SK-N-SH treated with all-trans-retinoic acid at 6 μM for 48 hours (cell line): Measurements from ENCODE around the gene PPFIA4.

ENCODE experiments used
- ATAC-seq: fragments of 200-7000 bp; cut with Tn5 transposase; 3 replicates; pipeline ENCODE4 v1.9.1; 2020; ENCODE audit warnings: mild to moderate bottlenecking, moderate library complexity
- ARNTL ChIP-seq: fragments of 450-650 bp; formaldehyde crosslinking; IDR thresholded peaks from 2 replicates; pipeline ENCODE4 v1.5.0; 2020; ENCODE audit warnings: low read depth, mild to moderate bottlenecking, moderate library complexity, borderline replicate concordance
- BACH2 ChIP-seq: fragments of 250-450 bp; sonication (Bioruptor Pico); IDR thresholded peaks from 2 replicates; pipeline ENCODE4 v1.9.0; 2021; ENCODE audit warnings: mild to moderate bottlenecking, borderline replicate concordance
- CSDC2 ChIP-seq: fragments of 250-450 bp; sonication (Bioruptor Pico); IDR thresholded peaks from 2 replicates; pipeline ENCODE4 v1.5.0; 2020; ENCODE audit warnings: mild to moderate bottlenecking, moderate library complexity
- ESRRG ChIP-seq: fragments of 250-450 bp; sonication (Bioruptor Pico); IDR thresholded peaks from 2 replicates; pipeline ENCODE4 v1.6.1; 2021; ENCODE audit warnings: mild to moderate bottlenecking
- GLIS3 ChIP-seq: fragments of 250-450 bp; sonication (Bioruptor Pico); IDR thresholded peaks from 2 replicates; pipeline ENCODE4 v1.5.0; 2020; ENCODE audit warnings: mild to moderate bottlenecking, moderate library complexity
- OSR1 ChIP-seq: fragments of 250-450 bp; sonication (Bioruptor Pico); IDR thresholded peaks from 2 replicates; pipeline ENCODE4 v1.8.0; 2022; ENCODE audit warnings: moderate library complexity, mild to moderate bottlenecking, inconsistent platforms
- PPARA ChIP-seq: fragments of 250-450 bp; sonication (Bioruptor Pico); IDR thresholded peaks from 2 replicates; pipeline ENCODE4 v1.5.0; 2020; ENCODE audit warnings: mild to moderate bottlenecking, borderline replicate concordance
- SNAI2 ChIP-seq: fragments of 250-450 bp; sonication (Bioruptor Pico); IDR thresholded peaks from 2 replicates; pipeline ENCODE4 v1.5.0; 2020; ENCODE audit warnings: mild to moderate bottlenecking, moderate library complexity
- TCF4 ChIP-seq: fragments of 250-450 bp; sonication (Bioruptor Pico); IDR thresholded peaks from 2 replicates; pipeline ENCODE4 v1.8.0; 2021; ENCODE audit warnings: mild to moderate bottlenecking, moderate library complexity, borderline replicate concordance
- TOX ChIP-seq: fragments of 250-450 bp; sonication (Bioruptor Pico); IDR thresholded peaks from 2 replicates; pipeline ENCODE4 v1.8.0; 2021; ENCODE audit warnings: mild to moderate bottlenecking, moderate library complexity, borderline replicate concordance
- ZC3H10 ChIP-seq: fragments of 250-450 bp; sonication (Bioruptor Pico); IDR thresholded peaks from 2 replicates; pipeline ENCODE4 v1.5.1; 2021; ENCODE audit warnings: mild to moderate bottlenecking, moderate library complexity
- ZFP3 ChIP-seq: fragments of 250-450 bp; sonication (Bioruptor Pico); IDR thresholded peaks from 2 replicates; pipeline ENCODE4 v1.5.0; 2020; ENCODE audit warnings: mild to moderate bottlenecking, moderate library complexity
- ZFP30 ChIP-seq: fragments of 450-650 bp; formaldehyde crosslinking; IDR thresholded peaks from 2 replicates; pipeline ENCODE4 v1.5.0; 2022; ENCODE audit warnings: mild to moderate bottlenecking, moderate library complexity
- ZNF565 ChIP-seq: fragments of 450-650 bp; formaldehyde crosslinking; conservative IDR thresholded peaks from 2 replicates; pipeline ENCODE4 v1.5.0; 2020; ENCODE audit warnings: low read depth, mild to moderate bottlenecking, moderate library complexity
- ZNF70 ChIP-seq: fragments of 450-650 bp; formaldehyde crosslinking; IDR thresholded peaks from 2 replicates; pipeline ENCODE4 v1.5.0; 2020; ENCODE audit warnings: mild to moderate bottlenecking, moderate library complexity
- ZNF8 ChIP-seq: fragments of 450-650 bp; formaldehyde crosslinking; IDR thresholded peaks from 2 replicates; pipeline ENCODE4 v1.5.0; 2020; ENCODE audit warnings: mild to moderate bottlenecking, moderate library complexity
- TF ChIP-seq, protein P1 (sequence below): fragments of 250-450 bp; sonication (Bioruptor Pico); IDR thresholded peaks from 2 replicates; pipeline ENCODE4 v1.5.1; 2020; ENCODE audit warnings: low read depth, mild to moderate bottlenecking, moderate library complexity
- TF ChIP-seq, protein P2 (sequence below): fragments of 250-450 bp; sonication (Bioruptor Pico); IDR thresholded peaks from 2 replicates; pipeline ENCODE4 v1.8.0; 2020; ENCODE audit warnings: mild to moderate bottlenecking, moderate library complexity, borderline replicate concordance
- TF ChIP-seq, protein P3 (sequence below): fragments of 250-450 bp; sonication (Bioruptor Pico); IDR thresholded peaks from 2 replicates; pipeline ENCODE4 v1.8.0; 2021; ENCODE audit warnings: low read depth, mild to moderate bottlenecking, moderate library complexity, borderline replicate concordance
- TF ChIP-seq, protein P4 (sequence below): fragments of 250-450 bp; sonication (Bioruptor Pico); IDR thresholded peaks from 2 replicates; pipeline ENCODE4 v1.5.1; 2021; ENCODE audit warnings: mild to moderate bottlenecking, moderate library complexity
- TF ChIP-seq, protein P5 (sequence below): fragments of 250-450 bp; sonication (Bioruptor Pico); IDR thresholded peaks from 2 replicates; pipeline ENCODE4 v1.5.0; 2020; ENCODE audit warnings: mild to moderate bottlenecking, moderate library complexity

Gene PPFIA4

DNA sequence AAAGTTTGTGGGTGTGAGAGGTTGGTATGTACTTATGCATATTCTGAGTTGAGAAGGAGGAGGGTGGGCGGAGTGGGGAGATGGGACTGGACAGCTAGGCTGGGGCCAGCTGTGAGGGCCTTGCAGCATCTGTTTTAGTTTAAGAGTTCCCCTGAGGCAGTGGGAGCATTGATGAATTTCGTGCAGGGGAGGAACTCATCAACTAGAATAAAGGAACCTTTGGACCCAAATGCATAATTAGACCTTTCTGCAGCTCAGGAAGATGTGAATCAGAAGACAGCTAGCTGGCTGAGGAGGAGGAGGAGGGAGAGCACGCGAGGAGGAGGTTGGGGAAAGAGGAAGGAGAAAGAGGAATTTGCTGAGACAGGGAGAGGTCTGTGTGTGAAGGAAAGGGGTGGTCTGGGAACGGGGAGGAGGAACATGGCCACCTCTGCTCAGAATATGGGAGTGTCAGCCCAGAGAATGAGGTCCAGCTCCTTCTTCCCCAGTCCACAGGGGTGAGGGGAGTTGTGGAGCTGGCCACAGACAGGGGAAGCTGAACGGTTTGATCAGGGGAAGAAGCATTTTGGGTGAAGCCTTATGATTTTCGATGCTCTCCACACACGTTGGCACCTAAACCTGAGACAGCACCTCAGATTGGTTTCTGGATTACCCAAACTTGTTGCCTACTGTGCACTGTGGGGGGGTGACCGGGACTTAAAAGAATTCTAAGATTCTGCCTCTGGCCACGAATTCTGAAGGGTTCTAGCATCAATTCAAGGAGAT is 31.8 kb downstream of the PPFIA4 start:
- peak; percentile 67 for ATAC-seq
- peak; percentile 58; the same call in 1 of the 2 replicates for TF ChIP-seq TCF4 (CRISPR knock-in tag)
- no peak for TF ChIP-seq CSDC2
- no peak for TF ChIP-seq TOX
- TF ChIP-seq ZFP3 (CRISPR knock-in tag): no peak
- TF ChIP-seq, protein P1, sequence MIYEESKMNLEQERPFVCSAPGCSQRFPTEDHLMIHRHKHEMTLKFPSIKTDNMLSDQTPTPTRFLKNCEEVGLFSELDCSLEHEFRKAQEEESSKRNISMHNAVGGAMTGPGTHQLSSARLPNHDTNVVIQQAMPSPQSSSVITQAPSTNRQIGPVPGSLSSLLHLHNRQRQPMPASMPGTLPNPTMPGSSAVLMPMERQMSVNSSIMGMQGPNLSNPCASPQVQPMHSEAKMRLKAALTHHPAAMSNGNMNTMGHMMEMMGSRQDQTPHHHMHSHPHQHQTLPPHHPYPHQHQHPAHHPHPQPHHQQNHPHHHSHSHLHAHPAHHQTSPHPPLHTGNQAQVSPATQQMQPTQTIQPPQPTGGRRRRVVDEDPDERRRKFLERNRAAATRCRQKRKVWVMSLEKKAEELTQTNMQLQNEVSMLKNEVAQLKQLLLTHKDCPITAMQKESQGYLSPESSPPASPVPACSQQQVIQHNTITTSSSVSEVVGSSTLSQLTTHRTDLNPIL (CRISPR knock-in tag): no peak
- TF ChIP-seq, protein P2, sequence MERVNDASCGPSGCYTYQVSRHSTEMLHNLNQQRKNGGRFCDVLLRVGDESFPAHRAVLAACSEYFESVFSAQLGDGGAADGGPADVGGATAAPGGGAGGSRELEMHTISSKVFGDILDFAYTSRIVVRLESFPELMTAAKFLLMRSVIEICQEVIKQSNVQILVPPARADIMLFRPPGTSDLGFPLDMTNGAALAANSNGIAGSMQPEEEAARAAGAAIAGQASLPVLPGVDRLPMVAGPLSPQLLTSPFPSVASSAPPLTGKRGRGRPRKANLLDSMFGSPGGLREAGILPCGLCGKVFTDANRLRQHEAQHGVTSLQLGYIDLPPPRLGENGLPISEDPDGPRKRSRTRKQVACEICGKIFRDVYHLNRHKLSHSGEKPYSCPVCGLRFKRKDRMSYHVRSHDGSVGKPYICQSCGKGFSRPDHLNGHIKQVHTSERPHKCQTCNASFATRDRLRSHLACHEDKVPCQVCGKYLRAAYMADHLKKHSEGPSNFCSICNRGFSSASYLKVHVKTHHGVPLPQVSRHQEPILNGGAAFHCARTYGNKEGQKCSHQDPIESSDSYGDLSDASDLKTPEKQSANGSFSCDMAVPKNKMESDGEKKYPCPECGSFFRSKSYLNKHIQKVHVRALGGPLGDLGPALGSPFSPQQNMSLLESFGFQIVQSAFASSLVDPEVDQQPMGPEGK (CRISPR knock-in tag): no peak
- TF ChIP-seq, protein P3, sequence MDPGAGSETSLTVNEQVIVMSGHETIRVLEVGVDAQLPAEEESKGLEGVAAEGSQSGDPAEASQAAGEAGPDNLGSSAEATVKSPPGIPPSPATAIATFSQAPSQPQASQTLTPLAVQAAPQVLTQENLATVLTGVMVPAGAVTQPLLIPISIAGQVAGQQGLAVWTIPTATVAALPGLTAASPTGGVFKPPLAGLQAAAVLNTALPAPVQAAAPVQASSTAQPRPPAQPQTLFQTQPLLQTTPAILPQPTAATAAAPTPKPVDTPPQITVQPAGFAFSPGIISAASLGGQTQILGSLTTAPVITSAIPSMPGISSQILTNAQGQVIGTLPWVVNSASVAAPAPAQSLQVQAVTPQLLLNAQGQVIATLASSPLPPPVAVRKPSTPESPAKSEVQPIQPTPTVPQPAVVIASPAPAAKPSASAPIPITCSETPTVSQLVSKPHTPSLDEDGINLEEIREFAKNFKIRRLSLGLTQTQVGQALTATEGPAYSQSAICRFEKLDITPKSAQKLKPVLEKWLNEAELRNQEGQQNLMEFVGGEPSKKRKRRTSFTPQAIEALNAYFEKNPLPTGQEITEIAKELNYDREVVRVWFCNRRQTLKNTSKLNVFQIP: no peak
- TF ChIP-seq PPARA (CRISPR knock-in tag): no peak
- no peak for TF ChIP-seq OSR1 (CRISPR knock-in tag)

DNA sequence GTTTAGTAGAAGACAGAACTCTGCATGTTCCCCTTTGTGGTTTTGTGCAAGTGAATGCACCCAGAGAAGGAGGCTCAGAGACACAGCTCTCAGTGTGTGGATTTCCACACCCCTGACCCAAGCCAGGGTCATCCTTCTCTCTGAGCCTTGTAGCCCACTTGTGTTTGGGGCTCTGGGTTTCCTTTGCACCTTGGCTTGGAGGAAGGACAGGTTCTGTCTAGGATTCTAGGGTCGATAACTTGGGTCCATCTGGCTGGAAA is 32.3 kb downstream of the PPFIA4 start:
- no peak for ATAC-seq
- no peak for TF ChIP-seq ZNF70 (CRISPR knock-in tag)
- TF ChIP-seq TCF4 (CRISPR knock-in tag): no peak
- no peak for TF ChIP-seq ZFP30 (CRISPR knock-in tag)
- no peak for TF ChIP-seq ZNF8 (CRISPR knock-in tag)
- TF ChIP-seq, protein P4, sequence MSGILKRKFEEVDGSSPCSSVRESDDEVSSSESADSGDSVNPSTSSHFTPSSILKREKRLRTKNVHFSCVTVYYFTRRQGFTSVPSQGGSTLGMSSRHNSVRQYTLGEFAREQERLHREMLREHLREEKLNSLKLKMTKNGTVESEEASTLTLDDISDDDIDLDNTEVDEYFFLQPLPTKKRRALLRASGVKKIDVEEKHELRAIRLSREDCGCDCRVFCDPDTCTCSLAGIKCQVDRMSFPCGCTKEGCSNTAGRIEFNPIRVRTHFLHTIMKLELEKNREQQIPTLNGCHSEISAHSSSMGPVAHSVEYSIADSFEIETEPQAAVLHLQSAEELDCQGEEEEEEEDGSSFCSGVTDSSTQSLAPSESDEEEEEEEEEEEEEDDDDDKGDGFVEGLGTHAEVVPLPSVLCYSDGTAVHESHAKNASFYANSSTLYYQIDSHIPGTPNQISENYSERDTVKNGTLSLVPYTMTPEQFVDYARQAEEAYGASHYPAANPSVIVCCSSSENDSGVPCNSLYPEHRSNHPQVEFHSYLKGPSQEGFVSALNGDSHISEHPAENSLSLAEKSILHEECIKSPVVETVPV (CRISPR knock-in tag): no peak
- no peak for TF ChIP-seq ZC3H10 (CRISPR knock-in tag)
- no peak for TF ChIP-seq ZNF565 (CRISPR knock-in tag)

DNA sequence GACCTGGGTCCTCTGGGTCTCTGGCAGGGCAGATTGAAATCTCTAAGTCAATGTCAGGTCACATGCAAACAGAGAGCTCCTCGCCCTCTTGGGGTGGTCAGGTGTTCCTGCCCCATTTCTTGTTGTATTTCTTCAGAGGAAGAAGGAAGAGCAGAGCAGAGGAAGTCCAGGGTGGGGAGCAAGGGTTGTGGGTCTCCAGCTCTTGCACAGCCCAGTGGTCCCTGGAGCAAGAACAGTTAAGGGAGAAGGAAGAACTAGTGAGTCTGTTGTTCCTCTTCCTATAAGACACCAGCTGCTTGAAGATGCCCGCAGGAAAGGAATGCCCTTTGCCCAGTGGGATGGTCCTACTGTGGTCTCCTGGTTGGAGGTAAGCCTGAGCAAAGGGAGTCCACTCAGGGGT is 33.2 kb downstream of the PPFIA4 start:
- no peak for TF ChIP-seq GLIS3 (CRISPR knock-in tag)
- ATAC-seq: no peak

DNA sequence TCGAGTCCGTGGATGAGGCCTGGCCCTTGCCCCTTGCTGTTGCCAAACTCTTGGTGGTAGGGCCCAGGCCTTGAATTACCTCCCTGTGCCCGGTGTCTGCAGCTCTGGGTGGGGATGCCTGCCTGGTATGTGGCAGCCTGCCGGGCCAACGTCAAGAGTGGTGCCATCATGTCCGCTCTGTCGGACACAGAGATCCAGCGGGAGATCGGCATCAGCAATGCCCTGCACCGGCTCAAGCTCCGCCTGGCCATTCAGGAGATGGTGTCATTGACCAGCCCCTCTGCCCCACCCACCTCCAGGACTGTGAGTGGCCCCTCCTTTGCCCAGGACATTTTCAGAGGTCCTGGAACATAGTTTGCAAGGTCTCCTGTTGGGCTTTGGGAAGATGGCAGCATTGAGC is 33.8 kb downstream of the PPFIA4 start:
- TF ChIP-seq, protein P2 (CRISPR knock-in tag): no peak
- TF ChIP-seq GLIS3 (CRISPR knock-in tag) (no peak), ZNF8 (CRISPR knock-in tag) (no peak), ZFP3 (CRISPR knock-in tag) (no peak), ZC3H10 (CRISPR knock-in tag) (no peak), ESRRG (no peak), PPARA (CRISPR knock-in tag) (no peak), SNAI2 (no peak), ARNTL (no peak), BACH2 (CRISPR knock-in tag) (no peak), CSDC2 (no peak), ZFP30 (CRISPR knock-in tag) (no peak)
- TF ChIP-seq, protein P5, sequence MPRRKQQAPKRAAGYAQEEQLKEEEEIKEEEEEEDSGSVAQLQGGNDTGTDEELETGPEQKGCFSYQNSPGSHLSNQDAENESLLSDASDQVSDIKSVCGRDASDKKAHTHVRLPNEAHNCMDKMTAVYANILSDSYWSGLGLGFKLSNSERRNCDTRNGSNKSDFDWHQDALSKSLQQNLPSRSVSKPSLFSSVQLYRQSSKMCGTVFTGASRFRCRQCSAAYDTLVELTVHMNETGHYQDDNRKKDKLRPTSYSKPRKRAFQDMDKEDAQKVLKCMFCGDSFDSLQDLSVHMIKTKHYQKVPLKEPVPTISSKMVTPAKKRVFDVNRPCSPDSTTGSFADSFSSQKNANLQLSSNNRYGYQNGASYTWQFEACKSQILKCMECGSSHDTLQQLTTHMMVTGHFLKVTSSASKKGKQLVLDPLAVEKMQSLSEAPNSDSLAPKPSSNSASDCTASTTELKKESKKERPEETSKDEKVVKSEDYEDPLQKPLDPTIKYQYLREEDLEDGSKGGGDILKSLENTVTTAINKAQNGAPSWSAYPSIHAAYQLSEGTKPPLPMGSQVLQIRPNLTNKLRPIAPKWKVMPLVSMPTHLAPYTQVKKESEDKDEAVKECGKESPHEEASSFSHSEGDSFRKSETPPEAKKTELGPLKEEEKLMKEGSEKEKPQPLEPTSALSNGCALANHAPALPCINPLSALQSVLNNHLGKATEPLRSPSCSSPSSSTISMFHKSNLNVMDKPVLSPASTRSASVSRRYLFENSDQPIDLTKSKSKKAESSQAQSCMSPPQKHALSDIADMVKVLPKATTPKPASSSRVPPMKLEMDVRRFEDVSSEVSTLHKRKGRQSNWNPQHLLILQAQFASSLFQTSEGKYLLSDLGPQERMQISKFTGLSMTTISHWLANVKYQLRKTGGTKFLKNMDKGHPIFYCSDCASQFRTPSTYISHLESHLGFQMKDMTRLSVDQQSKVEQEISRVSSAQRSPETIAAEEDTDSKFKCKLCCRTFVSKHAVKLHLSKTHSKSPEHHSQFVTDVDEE (CRISPR knock-in tag): no peak
- TF ChIP-seq, protein P1 (CRISPR knock-in tag): no peak
- TF ChIP-seq, protein P4 (CRISPR knock-in tag): no peak
- no peak for ATAC-seq
